HepG2 (cell line): ENCODE measurements around the gene TCAF1. TPM values are rescaled to one million over a fixed set of nuclear protein-coding genes. Genes with fewer than 3 reads are reported as not detected.

Experiments used
- CC2D1A ChIP-seq: sonication (generic); formaldehyde crosslinking; IDR thresholded peaks from 2 replicates; pipeline ENCODE4 v1.8.1; 2023; ENCODE audit warnings: mild to moderate bottlenecking, missing genetic modification reagents
- FIP1L1 ChIP-seq: fragments of 200-400 bp; formaldehyde crosslinking; IDR thresholded peaks from 2 replicates; pipeline ENCODE4 v1.6.1; 2018; ENCODE audit warnings: low read depth, mild to moderate bottlenecking, low read length, moderate library complexity, borderline replicate concordance; ENCODE audit not compliant: insufficient read depth
- GPN1 ChIP-seq: sonication (generic); formaldehyde crosslinking; IDR thresholded peaks from 2 replicates; pipeline ENCODE4 v1.5.1; 2020; ENCODE audit warnings: missing genetic modification reagents, borderline replicate concordance
- IRX3 ChIP-seq: sonication (generic); formaldehyde crosslinking; IDR thresholded peaks from 2 replicates; pipeline ENCODE4 v1.8.1; 2023; ENCODE audit warnings: mild to moderate bottlenecking, low read depth, missing genetic modification reagents, borderline replicate concordance
- MBD4 ChIP-seq: IDR thresholded peaks from 2 replicates; pipeline ENCODE4 v1.6.1; 2012; ENCODE audit warnings: low read length, inconsistent platforms, borderline replicate concordance
- RXRB ChIP-seq: IDR thresholded peaks from 2 replicates; pipeline ENCODE4 v1.6.1; 2016; ENCODE audit warnings: borderline replicate concordance, missing genetic modification reagents, missing compliant biosample characterization
- ZBTB3 ChIP-seq: sonication (generic); formaldehyde crosslinking; IDR thresholded peaks from 2 replicates; pipeline ENCODE4 v1.4.0; 2020; ENCODE audit warnings: low read depth, mild to moderate bottlenecking, moderate library complexity, missing genetic modification reagents, borderline replicate concordance
- ZNF160 ChIP-seq: sonication (generic); formaldehyde crosslinking; IDR thresholded peaks from 2 replicates; pipeline ENCODE4 v1.8.0; 2022; ENCODE audit warnings: mild to moderate bottlenecking, inconsistent platforms, missing genetic modification reagents
- ZNF34 ChIP-seq: sonication (generic); formaldehyde crosslinking; IDR thresholded peaks from 2 replicates; pipeline ENCODE4 v1.4.0; 2020; ENCODE audit warnings: mild to moderate bottlenecking, missing genetic modification reagents, borderline replicate concordance
- ZNF430 ChIP-seq: sonication (generic); formaldehyde crosslinking; IDR thresholded peaks from 2 replicates; pipeline ENCODE4 v1.9.0; 2021; ENCODE audit warnings: mild to moderate bottlenecking, missing genetic modification reagents
- ZNF616 ChIP-seq: sonication (generic); formaldehyde crosslinking; IDR thresholded peaks from 2 replicates; pipeline ENCODE4 v1.5.0; 2020; ENCODE audit warnings: low read depth, mild to moderate bottlenecking, missing genetic modification reagents
- polyA plus RNA-seq, 8 experiments: library from polyadenylated mRNA; depleted of rRNA in 3 of 8; stranded (reverse) in 7 of 8; unstranded in 1 of 8; fragments of >200 nt; fragmentation: Illumina TruSeq in 4 of 8; extraction: Trizol in 4 of 8; gene quantifications; 2 replicates each; pipeline versions ENCODE4 v1.2.1 to v1.2.3, GENCODE V29; 2011 to 2016; ENCODE audit warnings: low read depth in 4 of 8, missing spikeins in 1 of 8, mixed read lengths in 1 of 8; ENCODE audit not compliant: insufficient read depth in 1 of 8
- total RNA-seq, 5 experiments: library from RNA; depleted of rRNA; stranded (reverse); fragments of >200 nt; fragmentation: Illumina TruSeq; extraction: Trizol; gene quantifications; 2 replicates each; pipeline ENCODE4 v1.2.3, GENCODE V29; 2016; ENCODE audit warnings: low read depth in 1 of 5
- TF ChIP-seq, protein P1 (sequence below): fragments of 450-650 bp; IDR thresholded peaks from 2 replicates; pipeline ENCODE4 v1.6.1; 2017; ENCODE audit warnings: mild to moderate bottlenecking
- TF ChIP-seq, protein P2 (sequence below): sonication (generic); IDR thresholded peaks from 2 replicates; pipeline ENCODE4 v1.6.1; 2016; ENCODE audit warnings: low read depth, borderline replicate concordance
- TF ChIP-seq, protein P3 (sequence below): sonication (generic); formaldehyde crosslinking; conservative IDR thresholded peaks from 2 replicates; pipeline ENCODE4 v1.8.0; 2022; ENCODE audit warnings: missing genetic modification reagents
- TF ChIP-seq, protein P4 (sequence below): sonication (generic); formaldehyde crosslinking; IDR thresholded peaks from 2 replicates; pipeline ENCODE4 v1.4.0; 2020; ENCODE audit warnings: missing genetic modification reagents
- TF ChIP-seq, protein P5 (sequence below): sonication (generic); formaldehyde crosslinking; IDR thresholded peaks from 2 replicates; pipeline ENCODE4 v1.5.1; 2020; ENCODE audit warnings: mild to moderate bottlenecking, missing genetic modification reagents, borderline replicate concordance

Gene TCAF1
- total and polyA plus RNA-seq, 2 of the 13 experiments (the other 11 are each of a cell fraction or from before 2014, with no cell fraction given): 36.2 to 101 TPM

DNA sequence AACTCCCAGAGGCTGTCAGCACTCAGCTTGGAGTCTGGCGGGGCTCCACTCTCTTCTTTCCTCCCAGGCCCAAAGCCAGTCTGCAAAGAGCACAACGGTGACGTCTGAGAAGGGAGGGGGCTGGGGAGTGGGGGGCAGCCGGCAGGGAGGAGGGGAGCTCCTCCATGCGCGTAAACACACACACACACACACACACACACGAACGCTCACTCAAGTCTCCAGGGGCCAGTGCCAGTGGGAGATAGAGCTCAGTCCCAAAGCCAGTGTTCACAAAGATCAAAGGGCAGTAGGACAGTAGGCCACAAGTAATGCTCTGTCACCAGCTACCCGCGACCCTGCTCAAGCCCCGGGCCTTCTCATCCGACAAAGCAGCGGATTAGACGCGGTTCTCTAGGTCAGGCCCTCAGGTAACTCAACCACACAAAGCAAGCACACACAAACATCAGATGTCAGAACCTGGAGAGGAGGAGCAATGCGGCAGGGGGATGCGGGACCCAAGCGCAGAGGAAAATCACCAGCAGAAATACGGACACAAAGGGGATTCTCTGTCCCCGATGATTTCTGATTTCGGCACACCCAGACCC is 19.9 kb downstream of the TCAF1 start (continued):
- TF ChIP-seq, protein P1, sequence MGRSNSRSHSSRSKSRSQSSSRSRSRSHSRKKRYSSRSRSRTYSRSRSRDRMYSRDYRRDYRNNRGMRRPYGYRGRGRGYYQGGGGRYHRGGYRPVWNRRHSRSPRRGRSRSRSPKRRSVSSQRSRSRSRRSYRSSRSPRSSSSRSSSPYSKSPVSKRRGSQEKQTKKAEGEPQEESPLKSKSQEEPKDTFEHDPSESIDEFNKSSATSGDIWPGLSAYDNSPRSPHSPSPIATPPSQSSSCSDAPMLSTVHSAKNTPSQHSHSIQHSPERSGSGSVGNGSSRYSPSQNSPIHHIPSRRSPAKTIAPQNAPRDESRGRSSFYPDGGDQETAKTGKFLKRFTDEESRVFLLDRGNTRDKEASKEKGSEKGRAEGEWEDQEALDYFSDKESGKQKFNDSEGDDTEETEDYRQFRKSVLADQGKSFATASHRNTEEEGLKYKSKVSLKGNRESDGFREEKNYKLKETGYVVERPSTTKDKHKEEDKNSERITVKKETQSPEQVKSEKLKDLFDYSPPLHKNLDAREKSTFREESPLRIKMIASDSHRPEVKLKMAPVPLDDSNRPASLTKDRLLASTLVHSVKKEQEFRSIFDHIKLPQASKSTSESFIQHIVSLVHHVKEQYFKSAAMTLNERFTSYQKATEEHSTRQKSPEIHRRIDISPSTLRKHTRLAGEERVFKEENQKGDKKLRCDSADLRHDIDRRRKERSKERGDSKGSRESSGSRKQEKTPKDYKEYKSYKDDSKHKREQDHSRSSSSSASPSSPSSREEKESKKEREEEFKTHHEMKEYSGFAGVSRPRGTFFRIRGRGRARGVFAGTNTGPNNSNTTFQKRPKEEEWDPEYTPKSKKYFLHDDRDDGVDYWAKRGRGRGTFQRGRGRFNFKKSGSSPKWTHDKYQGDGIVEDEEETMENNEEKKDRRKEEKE: no peak
- TF ChIP-seq ZNF160: no peak
- no peak for TF ChIP-seq FIP1L1
- TF ChIP-seq, protein P2, sequence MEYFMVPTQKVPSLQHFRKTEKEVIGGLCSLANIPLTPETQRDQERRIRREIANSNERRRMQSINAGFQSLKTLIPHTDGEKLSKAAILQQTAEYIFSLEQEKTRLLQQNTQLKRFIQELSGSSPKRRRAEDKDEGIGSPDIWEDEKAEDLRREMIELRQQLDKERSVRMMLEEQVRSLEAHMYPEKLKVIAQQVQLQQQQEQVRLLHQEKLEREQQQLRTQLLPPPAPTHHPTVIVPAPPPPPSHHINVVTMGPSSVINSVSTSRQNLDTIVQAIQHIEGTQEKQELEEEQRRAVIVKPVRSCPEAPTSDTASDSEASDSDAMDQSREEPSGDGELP: no peak
- no peak for TF ChIP-seq ZNF34
- TF ChIP-seq GPN1 (CRISPR knock-in tag): no peak
- TF ChIP-seq, protein P3, sequence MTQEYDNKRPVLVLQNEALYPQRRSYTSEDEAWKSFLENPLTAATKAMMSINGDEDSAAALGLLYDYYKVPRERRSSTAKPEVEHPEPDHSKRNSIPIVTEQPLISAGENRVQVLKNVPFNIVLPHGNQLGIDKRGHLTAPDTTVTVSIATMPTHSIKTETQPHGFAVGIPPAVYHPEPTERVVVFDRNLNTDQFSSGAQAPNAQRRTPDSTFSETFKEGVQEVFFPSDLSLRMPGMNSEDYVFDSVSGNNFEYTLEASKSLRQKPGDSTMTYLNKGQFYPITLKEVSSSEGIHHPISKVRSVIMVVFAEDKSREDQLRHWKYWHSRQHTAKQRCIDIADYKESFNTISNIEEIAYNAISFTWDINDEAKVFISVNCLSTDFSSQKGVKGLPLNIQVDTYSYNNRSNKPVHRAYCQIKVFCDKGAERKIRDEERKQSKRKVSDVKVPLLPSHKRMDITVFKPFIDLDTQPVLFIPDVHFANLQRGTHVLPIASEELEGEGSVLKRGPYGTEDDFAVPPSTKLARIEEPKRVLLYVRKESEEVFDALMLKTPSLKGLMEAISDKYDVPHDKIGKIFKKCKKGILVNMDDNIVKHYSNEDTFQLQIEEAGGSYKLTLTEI (CRISPR knock-in tag): no peak
- TF ChIP-seq IRX3: no peak
- TF ChIP-seq, protein P4, sequence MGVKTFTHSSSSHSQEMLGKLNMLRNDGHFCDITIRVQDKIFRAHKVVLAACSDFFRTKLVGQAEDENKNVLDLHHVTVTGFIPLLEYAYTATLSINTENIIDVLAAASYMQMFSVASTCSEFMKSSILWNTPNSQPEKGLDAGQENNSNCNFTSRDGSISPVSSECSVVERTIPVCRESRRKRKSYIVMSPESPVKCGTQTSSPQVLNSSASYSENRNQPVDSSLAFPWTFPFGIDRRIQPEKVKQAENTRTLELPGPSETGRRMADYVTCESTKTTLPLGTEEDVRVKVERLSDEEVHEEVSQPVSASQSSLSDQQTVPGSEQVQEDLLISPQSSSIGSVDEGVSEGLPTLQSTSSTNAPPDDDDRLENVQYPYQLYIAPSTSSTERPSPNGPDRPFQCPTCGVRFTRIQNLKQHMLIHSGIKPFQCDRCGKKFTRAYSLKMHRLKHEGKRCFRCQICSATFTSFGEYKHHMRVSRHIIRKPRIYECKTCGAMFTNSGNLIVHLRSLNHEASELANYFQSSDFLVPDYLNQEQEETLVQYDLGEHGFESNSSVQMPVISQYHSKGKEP: no peak
- TF ChIP-seq, protein P5, sequence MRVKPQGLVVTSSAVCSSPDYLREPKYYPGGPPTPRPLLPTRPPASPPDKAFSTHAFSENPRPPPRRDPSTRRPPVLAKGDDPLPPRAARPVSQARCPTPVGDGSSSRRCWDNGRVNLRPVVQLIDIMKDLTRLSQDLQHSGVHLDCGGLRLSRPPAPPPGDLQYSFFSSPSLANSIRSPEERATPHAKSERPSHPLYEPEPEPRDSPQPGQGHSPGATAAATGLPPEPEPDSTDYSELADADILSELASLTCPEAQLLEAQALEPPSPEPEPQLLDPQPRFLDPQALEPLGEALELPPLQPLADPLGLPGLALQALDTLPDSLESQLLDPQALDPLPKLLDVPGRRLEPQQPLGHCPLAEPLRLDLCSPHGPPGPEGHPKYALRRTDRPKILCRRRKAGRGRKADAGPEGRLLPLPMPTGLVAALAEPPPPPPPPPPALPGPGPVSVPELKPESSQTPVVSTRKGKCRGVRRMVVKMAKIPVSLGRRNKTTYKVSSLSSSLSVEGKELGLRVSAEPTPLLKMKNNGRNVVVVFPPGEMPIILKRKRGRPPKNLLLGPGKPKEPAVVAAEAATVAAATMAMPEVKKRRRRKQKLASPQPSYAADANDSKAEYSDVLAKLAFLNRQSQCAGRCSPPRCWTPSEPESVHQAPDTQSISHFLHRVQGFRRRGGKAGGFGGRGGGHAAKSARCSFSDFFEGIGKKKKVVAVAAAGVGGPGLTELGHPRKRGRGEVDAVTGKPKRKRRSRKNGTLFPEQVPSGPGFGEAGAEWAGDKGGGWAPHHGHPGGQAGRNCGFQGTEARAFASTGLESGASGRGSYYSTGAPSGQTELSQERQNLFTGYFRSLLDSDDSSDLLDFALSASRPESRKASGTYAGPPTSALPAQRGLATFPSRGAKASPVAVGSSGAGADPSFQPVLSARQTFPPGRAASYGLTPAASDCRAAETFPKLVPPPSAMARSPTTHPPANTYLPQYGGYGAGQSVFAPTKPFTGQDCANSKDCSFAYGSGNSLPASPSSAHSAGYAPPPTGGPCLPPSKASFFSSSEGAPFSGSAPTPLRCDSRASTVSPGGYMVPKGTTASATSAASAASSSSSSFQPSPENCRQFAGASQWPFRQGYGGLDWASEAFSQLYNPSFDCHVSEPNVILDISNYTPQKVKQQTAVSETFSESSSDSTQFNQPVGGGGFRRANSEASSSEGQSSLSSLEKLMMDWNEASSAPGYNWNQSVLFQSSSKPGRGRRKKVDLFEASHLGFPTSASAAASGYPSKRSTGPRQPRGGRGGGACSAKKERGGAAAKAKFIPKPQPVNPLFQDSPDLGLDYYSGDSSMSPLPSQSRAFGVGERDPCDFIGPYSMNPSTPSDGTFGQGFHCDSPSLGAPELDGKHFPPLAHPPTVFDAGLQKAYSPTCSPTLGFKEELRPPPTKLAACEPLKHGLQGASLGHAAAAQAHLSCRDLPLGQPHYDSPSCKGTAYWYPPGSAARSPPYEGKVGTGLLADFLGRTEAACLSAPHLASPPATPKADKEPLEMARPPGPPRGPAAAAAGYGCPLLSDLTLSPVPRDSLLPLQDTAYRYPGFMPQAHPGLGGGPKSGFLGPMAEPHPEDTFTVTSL (CRISPR knock-in tag): no peak; the same call in 1 of the 2 replicates
- peak; percentile 83 for TF ChIP-seq RXRB (CRISPR knock-in tag)
- no peak for TF ChIP-seq CC2D1A (CRISPR knock-in tag)
- no peak for TF ChIP-seq MBD4
- TF ChIP-seq ZNF616 (CRISPR knock-in tag): no peak
- peak; percentile 70; the same call in 1 of the 2 replicates for TF ChIP-seq ZNF430 (CRISPR knock-in tag)
- no peak for TF ChIP-seq ZBTB3 (CRISPR knock-in tag)
